ENCODE results near the gene GLIPR2. TPM values are rescaled to one million over a fixed set of nuclear protein-coding genes. Genes with fewer than 3 reads are reported as not detected.
A peak's percentile ranks its signal among the peaks of the same experiment; 100 is the strongest.

Gene GLIPR2
- polyA plus RNA-seq, 3 donors, result 213 to 528 (median 520) TPM

GRCh38 chr9:36208521-36209253 is 72.2 kb downstream of the GLIPR2 start:
- H3K4me1 ChIP-seq (ENCODE audit: control insufficient read depth in 1 of 2, insufficient read depth in 2 of 2, low read length in 2 of 2), result no peaks in the 10 kb centered on the region
- peaks cover 95 to 97% of the 10 kb centered on the region in 2 donors for H3K36me3 Mint-ChIP-seq
- H3K79me2 ChIP-seq (ENCODE audit: insufficient read depth, low read length), result peaks cover 87% of the 10 kb centered on the region
- H2AFZ ChIP-seq (ENCODE audit: insufficient read depth, low read depth, low read length, poor library complexity, severe bottlenecking), result no peak overlapping the region
- H3K27ac Mint-ChIP-seq, result peak overlapping the region in 6 of 7 donors; percentile 33 to 70 (median 62)
- no peak overlapping the region for H3K4me2 ChIP-seq (replicated peaks; ENCODE audit: extremely low read depth, low read length, poor library complexity, severe bottlenecking)
- no peak for DNase-seq
- H3K36me3 ChIP-seq (replicated peaks in 1 of 2; ENCODE audit: control insufficient read depth in 1 of 2, insufficient read depth in 2 of 2, low read length in 2 of 2), result peaks cover 95 to 100% of the 10 kb centered on the region in 2 donors
- TF ChIP-seq, protein P1, sequence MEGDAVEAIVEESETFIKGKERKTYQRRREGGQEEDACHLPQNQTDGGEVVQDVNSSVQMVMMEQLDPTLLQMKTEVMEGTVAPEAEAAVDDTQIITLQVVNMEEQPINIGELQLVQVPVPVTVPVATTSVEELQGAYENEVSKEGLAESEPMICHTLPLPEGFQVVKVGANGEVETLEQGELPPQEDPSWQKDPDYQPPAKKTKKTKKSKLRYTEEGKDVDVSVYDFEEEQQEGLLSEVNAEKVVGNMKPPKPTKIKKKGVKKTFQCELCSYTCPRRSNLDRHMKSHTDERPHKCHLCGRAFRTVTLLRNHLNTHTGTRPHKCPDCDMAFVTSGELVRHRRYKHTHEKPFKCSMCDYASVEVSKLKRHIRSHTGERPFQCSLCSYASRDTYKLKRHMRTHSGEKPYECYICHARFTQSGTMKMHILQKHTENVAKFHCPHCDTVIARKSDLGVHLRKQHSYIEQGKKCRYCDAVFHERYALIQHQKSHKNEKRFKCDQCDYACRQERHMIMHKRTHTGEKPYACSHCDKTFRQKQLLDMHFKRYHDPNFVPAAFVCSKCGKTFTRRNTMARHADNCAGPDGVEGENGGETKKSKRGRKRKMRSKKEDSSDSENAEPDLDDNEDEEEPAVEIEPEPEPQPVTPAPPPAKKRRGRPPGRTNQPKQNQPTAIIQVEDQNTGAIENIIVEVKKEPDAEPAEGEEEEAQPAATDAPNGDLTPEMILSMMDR (IDR thresholded peaks at IDR 0.05), result no peak
- no peak overlapping the region for H3K4me3 ChIP-seq (replicated peaks in 1 of 3; ENCODE audit: low read depth in 2 of 3, low read length in 3 of 3)
- no peaks in the 10 kb centered on the region for H3K9me3 Mint-ChIP-seq
- H3K4me3 Mint-ChIP-seq, result peak overlapping the region in 1 of 2 donors; percentile 14
- no peaks in the 10 kb centered on the region for H3K27me3 ChIP-seq (ENCODE audit: control insufficient read depth in 2 of 2, insufficient read depth in 2 of 2, low read length in 2 of 2)
- H3K27ac ChIP-seq (ENCODE audit: low read depth in 1 of 2, low read length in 2 of 2), result peak overlapping the region in 1 of 2 donors; percentile 38
- peaks cover 1% of the 10 kb centered on the region for H3K4me1 Mint-ChIP-seq
- peaks cover 0 to 1% (median 0%) of the 10 kb centered on the region in 3 donors for H3K27me3 Mint-ChIP-seq (ENCODE audit: low read depth in 3 of 3)
- intact Hi-C loops (cut with micrococcal nuclease), result no loop called here
- H3K9ac ChIP-seq (ENCODE audit: insufficient read depth, low read length, poor library complexity, severe bottlenecking), result no peak overlapping the region
- H4K20me1 ChIP-seq (ENCODE audit: insufficient read depth, low read length), result peaks cover 100% of the 10 kb centered on the region
- H3K9me3 ChIP-seq (replicated peaks in 1 of 2; ENCODE audit: control insufficient read depth in 1 of 2, insufficient read depth in 1 of 2, low read length in 2 of 2), result no peaks in the 10 kb centered on the region
- 85% methylated on average over 8 of the region's 10 CpGs for WGBS (ENCODE audit: insufficient coverage)

- peaks cover 74% of the 10 kb centered on the region for H3K79me2 ChIP-seq (ENCODE audit: insufficient read depth, low read length)
- peaks cover 100% of the 10 kb centered on the region for H4K20me1 ChIP-seq (ENCODE audit: insufficient read depth, low read length)
- H3K27ac Mint-ChIP-seq, result peak overlapping the region in 3 of 7 donors; percentile 9 to 41 (median 22)
These were observed 74.2 kb downstream of the GLIPR2 start for GRCh38 chr9:36210722-36211121.

More at GRCh38 chr9:36210722-36211121, 74.2 kb downstream of the GLIPR2 start:
- no peaks in the 10 kb centered on the region for H3K9me3 ChIP-seq (replicated peaks in 1 of 2; ENCODE audit: control insufficient read depth in 1 of 2, insufficient read depth in 1 of 2, low read length in 2 of 2)
- no peak overlapping the region for H2AFZ ChIP-seq (ENCODE audit: insufficient read depth, low read depth, low read length, poor library complexity, severe bottlenecking)
- Mint-ChIP-seq H3K9me3 (no peaks in the 10 kb centered on the region), H3K27me3 (ENCODE audit: low read depth in 3 of 3) (peaks cover 0 to 1% (median 0%) of the 10 kb centered on the region in 3 donors), H3K36me3 (peaks cover 82 to 89% of the 10 kb centered on the region in 2 donors), H3K4me1 (peaks cover 1% of the 10 kb centered on the region), H3K4me3 (no peak overlapping the region)
- 92% methylated on average over 4 of the region's 8 CpGs for WGBS (ENCODE audit: insufficient coverage)
- H3K4me3 ChIP-seq (replicated peaks in 1 of 3; ENCODE audit: low read depth in 2 of 3, low read length in 3 of 3), result no peak overlapping the region
- intact Hi-C loops (cut with micrococcal nuclease), result no loop called here
- H3K27me3 ChIP-seq (ENCODE audit: control insufficient read depth in 2 of 2, insufficient read depth in 2 of 2, low read length in 2 of 2), result no peaks in the 10 kb centered on the region
- no peak overlapping the region for H3K27ac ChIP-seq (ENCODE audit: low read depth in 1 of 2, low read length in 2 of 2)
- DNase-seq, result no peak
- TF ChIP-seq, protein P1 (IDR thresholded peaks at IDR 0.05), result no peak
- no peak overlapping the region for H3K4me2 ChIP-seq (replicated peaks; ENCODE audit: extremely low read depth, low read length, poor library complexity, severe bottlenecking)
- H3K36me3 ChIP-seq (replicated peaks in 1 of 2; ENCODE audit: control insufficient read depth in 1 of 2, insufficient read depth in 2 of 2, low read length in 2 of 2), result peaks cover 78 to 100% of the 10 kb centered on the region in 2 donors
- no peaks in the 10 kb centered on the region for H3K4me1 ChIP-seq (ENCODE audit: control insufficient read depth in 1 of 2, insufficient read depth in 2 of 2, low read length in 2 of 2)
- no peak overlapping the region for H3K9ac ChIP-seq (ENCODE audit: insufficient read depth, low read length, poor library complexity, severe bottlenecking)
